OCI-LY3 (cell line): ENCODE results near the gene FGD5.

Source experiments
- CTCF ChIP-seq: fragments of 200-600, 300-600 bp; sonication (generic); IDR thresholded peaks from 2 replicates; pipeline ENCODE4 v1.5.1; 2014; ENCODE audit warnings: antibody characterized with exemption, low read length, low read depth
- EZH2phosphoT487 ChIP-seq: fragments of 200-600 bp; shearing (Covaris generic); IDR thresholded peaks from 2 replicates; pipeline ENCODE4 v1.6.1; 2018; ENCODE audit warnings: antibody characterized with exemption, mixed run types, low read depth

- no peak for TF ChIP-seq CTCF
- TF ChIP-seq EZH2phosphoT487 = no peak
These were observed 16.9 kb upstream of the FGD5 start for GRCh38 chr3:14801668-14802380.
